Endothelial cell of coronary artery (primary cell): ENCODE results near the gene ZBTB49. TPM values are rescaled to one million over a fixed set of nuclear protein-coding genes. Genes with fewer than 3 reads are reported as not detected.

Source experiments
- total RNA-seq: library from RNA; depleted of rRNA; stranded (reverse); fragments of >200 nt; gene quantifications from 2 replicates; pipeline ENCODE4 v1.2.3, GENCODE V29; 2014

The ZBTB49 gene, protein sequence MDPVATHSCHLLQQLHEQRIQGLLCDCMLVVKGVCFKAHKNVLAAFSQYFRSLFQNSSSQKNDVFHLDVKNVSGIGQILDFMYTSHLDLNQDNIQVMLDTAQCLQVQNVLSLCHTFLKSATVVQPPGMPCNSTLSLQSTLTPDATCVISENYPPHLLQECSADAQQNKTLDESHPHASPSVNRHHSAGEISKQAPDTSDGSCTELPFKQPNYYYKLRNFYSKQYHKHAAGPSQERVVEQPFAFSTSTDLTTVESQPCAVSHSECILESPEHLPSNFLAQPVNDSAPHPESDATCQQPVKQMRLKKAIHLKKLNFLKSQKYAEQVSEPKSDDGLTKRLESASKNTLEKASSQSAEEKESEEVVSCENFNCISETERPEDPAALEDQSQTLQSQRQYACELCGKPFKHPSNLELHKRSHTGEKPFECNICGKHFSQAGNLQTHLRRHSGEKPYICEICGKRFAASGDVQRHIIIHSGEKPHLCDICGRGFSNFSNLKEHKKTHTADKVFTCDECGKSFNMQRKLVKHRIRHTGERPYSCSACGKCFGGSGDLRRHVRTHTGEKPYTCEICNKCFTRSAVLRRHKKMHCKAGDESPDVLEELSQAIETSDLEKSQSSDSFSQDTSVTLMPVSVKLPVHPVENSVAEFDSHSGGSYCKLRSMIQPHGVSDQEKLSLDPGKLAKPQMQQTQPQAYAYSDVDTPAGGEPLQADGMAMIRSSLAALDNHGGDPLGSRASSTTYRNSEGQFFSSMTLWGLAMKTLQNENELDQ
- 2.9 and 3.8 TPM in 2 replicates for total RNA-seq

DNA sequence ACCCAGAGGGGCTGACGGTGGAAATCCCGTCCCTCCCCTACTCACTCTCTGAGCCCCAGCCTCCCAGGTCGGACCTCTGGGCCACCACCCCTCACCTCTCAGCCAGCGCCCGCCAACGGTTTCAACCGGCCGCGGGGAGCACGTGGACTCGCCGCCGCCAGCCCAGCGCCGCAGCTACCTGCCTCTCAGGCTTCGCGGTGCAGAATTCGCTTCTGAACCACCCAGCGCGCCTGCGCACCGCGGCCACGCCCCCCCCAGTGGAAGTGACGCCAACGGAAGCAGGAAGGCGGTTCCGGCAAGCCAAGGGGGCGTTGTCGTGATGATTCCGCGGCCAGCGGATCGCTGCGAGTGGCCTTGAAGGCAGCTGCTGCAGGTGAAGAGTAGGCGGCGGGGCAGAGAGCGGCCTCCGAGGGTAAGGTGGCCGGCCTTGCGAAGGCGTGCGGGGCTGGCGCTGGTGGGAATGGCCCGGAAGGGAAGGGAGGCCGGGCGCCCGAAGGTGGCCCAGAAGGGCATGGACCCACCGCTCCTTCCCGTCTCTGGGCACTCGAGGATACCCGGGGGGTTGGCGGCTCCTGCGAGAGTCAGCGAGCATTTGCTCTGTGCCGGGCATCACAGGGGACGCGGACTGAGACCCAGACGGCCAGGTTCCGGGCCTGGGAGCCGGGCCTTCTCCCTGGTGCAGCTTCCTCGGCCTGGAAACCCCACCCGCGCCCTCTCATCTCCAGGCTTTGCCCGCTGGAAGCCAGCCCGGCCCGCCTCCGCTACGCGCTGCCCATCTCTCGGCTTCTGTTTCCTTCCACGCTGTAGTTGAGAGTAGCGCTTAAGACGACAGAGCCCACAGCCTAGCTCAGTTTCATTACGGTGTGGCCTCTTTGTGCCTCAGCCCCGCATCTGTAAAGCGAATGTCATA lies at the start of gene ZBTB49, which contains the start of gene LYAR:
Gene ZBTB49, plus strand, starts transcription at position 311 of the 910 bp plus-strand sequence. CDS start 9,695 bp downstream, outside the sequence.
Gene LYAR, minus strand, starts transcription at position 214 of the 910 bp plus-strand sequence. CDS start 6,412 bp downstream, outside the sequence.

DNA sequence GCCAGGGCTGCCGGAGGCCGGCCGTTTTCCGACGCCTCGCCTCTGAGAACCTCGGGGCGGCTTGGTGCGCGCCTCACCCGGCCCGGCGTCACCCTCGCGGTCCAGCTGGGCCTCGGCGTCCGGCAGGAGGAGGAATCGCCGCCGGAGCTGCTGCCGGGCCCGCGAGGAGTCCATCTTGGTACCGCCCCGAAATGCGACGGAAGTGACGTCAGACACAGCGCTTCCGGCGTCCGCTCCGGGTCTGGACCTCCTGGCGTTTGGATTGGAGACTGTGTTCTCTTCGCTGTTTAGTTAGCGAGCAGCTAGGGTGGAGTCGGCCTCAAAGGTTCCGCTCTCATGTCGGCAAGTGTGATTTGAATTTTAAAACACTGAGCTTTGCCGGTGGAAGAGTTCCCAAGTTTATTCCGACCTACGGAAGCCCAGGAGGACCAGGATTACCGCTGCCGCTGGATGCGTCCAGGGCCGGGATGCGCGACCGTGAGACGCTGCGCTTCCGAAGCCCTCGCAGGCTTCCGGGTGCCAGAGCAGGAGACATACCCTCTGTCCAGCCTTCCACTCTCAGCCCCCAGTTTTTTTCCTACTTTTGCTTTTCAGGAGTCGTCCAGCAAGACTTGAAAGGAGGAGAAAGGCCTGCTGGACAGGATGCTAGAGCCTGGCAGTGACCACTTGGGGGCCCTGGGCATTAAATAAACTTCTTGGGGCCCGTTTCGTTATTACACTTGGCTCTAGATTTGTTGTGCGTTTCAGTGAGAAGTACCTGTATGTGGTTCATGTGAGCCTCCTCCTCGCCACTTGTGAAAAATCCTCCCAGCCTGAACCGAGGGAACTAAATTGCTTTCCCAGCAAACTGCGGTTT lies 41.8 kb upstream of the ZBTB49 start, which contains the start of gene TMEM128:
Gene TMEM128, minus strand, starts transcription at position 195 of the 856 bp plus-strand sequence. Its CDS starts 21 bp downstream, at position 174.

Other genes with a start within 250 kb of the ZBTB49 start
- not detected in 2 replicates for gene OTOP1, start 63.3 kb upstream of the ZBTB49 start, total RNA-seq
- 13.3 and 14.6 TPM in 2 replicates for gene TMEM128, start 42.0 kb upstream of the ZBTB49 start, total RNA-seq
- 21.5 and 25.2 TPM in 2 replicates for gene LYAR, start 97 bp upstream of the ZBTB49 start, total RNA-seq
- gene NSG1, start 96.9 kb downstream of the ZBTB49 start, total RNA-seq, result 17.8 and 47.9 TPM in 2 replicates